GM12892 (cell line): ENCODE measurements around the gene DSE.

Source experiments
- POLR2A ChIP-seq: IDR thresholded peaks from 2 replicates; pipeline ENCODE4 v1.6.1; 2011; ENCODE audit warnings: low read depth, low read length, control low read depth
- POLR2AphosphoS5 ChIP-seq: IDR thresholded peaks from 2 replicates; pipeline ENCODE4 v1.6.1; 2011; ENCODE audit warnings: low read depth, low read length, control low read depth
- TAF1 ChIP-seq: IDR thresholded peaks from 2 replicates; pipeline ENCODE4 v1.6.1; 2011; ENCODE audit warnings: low read depth, mild to moderate bottlenecking, control low read depth, low read length, borderline replicate concordance

- TF ChIP-seq TAF1 = no peak
- no peak for TF ChIP-seq POLR2AphosphoS5
- no peak for TF ChIP-seq POLR2A
Measured at GRCh38 chr6:116351101-116351500, 19.6 kb upstream of the DSE start.
